Measurements from ENCODE around the gene SLC10A6.

SLC10A6 gene

DNA sequence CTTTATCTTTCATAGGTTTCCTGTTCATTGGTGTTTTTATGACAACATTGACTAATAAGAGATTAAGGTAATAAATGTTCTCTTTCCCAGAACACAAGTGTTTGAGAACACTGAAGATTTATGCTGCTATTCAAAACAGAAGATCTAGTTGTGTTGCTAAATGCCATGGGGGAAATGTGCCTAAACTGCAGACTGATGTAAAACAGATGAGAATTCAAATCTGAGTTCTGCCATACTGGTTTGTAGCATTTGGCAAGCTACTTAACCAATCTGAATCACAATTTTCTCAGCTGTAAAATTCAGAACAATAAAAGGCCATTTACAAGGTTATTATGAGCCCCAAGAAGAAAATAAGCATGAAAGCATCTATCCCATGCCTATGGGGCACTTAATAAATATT is 2.3 kb downstream of the SLC10A6 start:
- no peak for DNase-seq

DNA sequence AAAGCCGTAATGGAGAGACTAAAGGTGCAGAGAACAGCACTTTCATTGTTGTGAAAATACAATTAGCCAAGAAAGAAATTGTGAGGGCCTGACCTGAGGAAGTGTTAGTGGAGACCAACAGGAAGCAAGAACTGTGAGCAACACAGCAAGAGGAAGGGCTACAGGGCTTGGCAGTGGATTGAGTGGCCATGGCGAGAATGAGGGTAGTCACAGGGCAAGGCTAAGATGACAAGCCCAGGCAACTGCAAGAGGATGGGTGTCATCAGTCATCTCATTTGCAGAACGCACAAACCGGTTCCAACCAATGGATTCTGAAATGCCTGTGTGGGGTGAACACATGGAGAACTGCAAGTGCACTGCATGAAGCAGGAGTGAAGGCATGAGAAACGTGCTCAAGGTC is 3.6 kb downstream of the SLC10A6 start:
- DNase-seq = no peak

DNA sequence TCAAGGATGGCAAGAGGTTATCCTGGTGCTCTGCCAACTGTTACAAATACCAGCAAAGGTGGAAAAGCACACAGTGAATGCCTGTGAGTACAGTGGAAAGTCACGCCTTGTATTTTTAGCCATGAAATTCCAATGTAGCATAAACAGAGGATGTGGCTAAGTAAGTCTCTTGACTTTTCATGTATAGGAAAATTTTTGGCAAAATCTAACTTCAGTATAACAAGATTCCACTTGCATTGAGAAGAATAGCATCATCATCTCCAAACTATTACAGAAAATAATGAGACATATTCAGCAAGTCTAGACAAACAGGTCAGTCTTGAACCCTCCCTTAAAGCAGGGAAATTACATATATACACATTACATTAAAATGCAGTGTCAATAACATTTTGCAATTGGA is 7.9 kb downstream of the SLC10A6 start:
- no peak for DNase-seq

DNA sequence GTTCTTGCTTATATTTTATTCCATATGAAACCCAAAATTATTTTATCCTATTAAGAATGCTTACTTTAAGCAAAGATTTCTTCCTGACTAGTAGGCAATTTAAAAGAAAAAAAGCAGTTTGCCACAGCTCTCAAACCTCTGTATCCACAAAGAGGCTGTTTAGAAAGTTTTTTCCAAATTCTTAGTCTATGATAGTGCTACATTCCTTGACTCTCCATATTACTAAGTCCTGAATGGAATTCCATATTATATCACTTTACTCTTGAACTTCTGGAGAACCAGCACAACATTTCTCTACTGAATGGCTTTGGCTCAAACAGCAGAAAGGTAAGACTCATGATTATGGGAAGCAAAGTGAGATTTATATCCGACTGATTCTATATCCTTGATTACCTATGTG is 8.3 kb downstream of the SLC10A6 start:
- DNase-seq = no peak

DNA sequence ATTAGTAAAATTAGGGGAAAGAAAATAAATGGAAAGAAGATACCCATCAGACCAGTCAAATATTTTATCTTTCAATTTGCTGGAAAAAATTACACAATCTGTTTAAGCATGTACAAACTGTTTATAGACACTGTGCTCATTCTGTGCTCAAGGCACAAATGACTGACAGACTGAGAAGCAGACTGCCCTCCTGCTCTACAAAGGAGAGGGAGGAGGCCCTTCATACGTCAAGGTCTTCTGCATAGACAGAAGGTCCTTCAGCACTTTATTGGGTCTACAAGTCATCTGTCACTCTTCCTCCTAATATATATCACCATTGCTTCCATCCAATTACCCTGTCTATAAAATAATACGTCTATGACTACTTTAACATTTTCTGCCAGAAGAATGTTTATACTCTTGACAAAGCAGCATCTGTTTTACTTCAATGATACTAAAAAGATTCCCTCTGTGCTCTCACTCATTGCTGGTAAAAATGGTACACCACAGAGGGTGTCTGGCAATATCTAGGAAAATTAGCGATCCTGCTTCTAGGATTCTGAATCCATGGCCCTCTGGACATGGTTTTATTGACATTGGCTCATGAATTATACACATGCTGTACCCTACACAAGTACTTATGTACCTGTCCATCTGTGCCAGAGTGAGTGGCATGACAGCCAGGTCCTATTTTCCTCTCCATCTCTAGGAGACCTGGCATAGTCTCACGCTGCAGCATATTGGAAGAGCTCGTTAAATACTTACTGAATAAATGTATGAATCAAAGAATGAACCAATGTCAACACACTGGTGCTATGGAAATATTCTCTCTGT is 11.3 kb downstream of the SLC10A6 start:
- no peak for DNase-seq

DNA sequence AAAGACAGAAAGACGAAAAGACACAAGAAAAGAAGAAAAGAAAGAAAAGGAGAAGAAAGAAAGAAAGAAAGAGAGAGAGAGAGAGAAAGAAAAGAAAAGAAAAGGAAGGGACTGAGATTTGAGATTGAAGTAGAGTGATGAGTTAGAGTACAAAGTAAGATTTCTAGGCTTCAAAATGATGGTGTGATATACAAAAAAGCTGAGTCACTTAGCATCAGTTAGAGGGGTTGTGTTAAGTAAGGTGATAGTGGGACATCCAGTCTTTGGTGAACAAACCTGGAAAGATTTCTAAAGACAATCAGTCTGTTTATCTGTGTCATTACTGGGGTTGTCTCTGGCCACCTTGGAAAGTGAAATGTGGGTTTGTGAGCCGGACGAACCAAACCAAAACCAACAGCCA is 13.5 kb downstream of the SLC10A6 start:
- DNase-seq = no peak

DNA sequence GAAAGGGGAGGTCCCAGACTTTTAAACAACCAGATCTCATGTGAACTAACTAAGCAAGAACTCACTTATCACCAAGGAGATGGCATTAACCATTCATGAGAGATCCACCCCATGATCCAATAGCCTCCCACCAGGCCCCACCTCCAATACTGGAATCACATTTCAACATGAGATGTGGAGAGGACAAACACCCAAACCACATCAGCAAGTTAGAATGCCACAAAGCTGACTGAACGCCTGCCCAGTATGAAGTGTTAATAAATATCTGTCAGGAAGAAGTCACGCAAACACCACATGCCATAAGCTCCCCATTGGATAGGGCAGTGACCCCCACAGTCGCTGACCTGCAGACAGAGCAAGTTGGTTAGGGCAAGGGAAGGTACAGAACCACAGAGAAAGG is 14.3 kb downstream of the SLC10A6 start:
- no peak for DNase-seq

DNA sequence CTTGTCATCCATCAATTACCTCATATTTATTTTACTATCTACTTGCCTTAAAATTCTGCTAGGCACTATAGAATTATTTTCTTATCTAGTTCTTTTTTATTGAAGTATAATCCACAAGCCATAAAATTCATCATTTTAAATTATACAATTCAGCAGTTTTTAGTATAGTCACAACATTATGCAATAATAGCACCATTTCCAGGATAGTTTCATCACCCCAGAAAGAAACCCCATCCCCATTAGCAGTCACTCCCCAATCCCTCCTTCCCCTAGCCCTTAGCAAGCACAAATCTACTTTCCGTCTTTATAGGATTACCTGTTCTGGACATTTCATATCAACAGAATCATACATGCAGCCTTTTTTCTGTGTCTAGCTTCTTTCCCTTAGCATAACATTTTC is 15.6 kb downstream of the SLC10A6 start:
- no peak for DNase-seq

DNA sequence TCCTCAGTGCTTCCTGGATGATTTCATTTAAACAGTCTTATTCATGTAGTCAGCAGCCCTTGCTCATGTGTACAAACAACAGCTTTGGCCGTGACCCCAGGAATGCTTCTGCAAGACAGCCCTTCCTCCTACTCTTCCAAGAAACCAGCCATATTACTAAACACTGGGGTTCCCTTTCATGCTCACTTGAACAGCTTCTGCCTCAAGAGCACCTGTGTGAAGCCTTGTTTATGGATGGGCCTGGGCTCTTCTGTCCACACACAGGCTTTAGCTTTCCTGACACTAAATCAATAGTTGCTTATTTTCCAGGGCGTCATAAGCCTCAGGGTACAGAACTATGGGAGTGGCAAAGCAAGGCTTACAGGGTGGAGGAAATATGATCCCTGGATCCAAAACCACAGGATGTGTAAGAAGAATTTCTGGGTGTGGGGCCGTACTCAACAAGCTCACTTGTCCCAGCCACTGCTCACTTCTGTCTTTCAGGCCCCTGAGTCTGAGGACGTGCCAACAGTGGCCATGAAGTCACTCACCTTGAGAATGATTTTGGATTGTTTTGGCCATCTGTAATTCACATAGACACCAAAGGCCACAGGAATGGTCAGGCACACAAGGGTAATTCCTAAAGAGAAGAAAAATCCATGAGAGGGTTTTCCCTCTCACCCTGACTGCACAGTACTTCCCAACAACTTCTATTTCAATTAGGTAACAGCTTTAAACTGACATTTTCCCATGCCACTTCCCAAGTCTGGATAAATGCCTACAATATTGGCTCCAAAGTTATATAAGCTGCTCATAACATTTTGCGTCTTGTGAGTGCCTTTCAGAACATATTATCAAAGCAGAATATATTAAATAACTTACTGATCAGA is 17.7 kb downstream of the SLC10A6 start:
- DNase-seq = peak; percentile 47

DNA sequence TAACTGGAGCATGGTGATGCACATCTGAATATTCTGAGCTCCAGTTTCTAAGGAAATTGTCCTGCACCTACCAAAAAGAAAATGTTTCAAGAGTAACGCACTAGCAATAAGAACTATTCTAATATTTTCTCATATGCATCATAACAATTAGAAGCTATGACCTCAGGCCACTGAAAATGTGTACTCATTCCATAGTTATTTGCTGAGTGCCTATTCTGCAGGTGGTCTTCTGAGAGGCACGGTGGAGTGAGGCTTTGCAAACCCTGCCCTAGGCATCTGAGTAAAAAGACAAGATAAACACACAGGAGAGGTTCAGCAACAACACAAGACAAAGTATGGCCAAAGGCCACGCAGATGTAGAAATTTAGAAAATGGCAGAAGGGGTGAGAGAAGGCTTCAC is 23.7 kb downstream of the SLC10A6 start:
- no peak for DNase-seq

DNA sequence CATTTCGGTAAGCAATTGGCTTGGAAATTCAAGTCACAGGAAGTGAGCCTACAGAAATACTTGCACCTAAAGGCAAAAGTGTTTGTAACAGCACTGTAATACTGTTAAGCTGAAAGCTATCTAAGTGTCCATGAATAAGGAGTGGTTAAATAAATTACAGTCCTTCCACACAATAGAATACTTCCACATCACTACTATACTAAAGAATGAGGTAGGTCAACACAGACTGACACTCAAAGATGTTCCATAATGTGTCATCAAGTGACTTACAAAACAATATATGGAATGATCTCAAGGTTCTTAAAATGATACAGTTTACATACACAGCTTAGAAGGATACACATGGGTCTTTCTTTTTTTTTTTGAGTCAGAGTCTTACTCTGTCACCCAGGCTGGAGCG is 27.0 kb downstream of the SLC10A6 start:
- DNase-seq = no peak

DNA sequence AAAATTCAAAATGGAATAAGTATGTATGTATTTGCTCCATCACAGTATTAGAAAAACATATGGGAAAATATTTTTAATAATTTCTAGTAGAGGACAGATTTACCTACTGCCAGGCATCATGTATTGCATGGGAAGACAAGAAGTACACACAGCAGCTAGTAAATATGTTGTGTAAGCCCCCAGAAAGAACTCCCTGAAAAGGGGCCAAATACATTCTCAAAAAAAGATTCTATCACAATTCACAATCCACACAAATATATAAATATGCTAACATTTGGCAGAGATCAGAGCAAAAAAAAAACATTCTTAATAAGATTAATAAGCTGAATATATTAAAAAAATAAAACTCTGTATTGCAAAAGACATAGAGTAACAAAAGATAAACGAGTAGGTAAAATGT is 28.0 kb downstream of the SLC10A6 start:
- DNase-seq = no peak

DNA sequence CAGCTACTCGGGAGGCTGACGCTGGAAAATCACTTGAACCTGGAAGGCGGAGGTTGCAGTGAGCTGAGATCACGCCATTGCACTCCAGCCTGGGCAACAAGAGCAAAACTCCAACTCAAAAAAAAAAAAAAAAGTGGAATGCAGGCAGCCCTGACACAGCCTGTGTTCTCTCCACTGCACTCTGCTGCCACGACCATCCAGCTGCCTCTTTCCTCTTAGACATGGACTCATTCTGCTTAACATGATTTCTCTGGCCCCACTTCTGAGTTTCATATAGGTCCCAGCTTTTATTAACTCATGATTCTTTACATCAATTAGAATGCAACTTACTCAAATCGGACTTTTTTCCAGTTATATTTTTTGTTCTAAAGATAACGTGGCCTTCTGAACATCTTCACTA is 29.6 kb downstream of the SLC10A6 start:
- DNase-seq = no peak

DNA sequence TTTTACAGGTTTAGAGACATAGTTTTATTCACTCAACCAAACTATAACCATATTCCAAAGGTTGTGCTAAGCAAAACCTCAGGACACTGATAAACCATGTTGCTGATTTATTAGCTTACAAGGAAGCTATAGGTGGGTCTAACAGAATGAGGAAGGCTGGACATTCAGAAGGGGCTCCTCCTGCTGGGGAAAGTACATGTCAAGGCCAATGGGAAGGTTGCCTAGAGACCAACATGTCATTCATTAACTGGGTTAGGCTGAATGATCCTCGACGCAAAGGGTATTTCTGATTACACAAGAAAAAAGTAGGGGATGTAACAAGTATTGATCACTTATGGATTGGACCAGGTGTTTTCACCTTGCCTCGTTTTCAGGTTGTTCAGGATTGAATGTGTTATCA is 30.3 kb downstream of the SLC10A6 start:
- peak; percentile 4 for DNase-seq

DNA sequence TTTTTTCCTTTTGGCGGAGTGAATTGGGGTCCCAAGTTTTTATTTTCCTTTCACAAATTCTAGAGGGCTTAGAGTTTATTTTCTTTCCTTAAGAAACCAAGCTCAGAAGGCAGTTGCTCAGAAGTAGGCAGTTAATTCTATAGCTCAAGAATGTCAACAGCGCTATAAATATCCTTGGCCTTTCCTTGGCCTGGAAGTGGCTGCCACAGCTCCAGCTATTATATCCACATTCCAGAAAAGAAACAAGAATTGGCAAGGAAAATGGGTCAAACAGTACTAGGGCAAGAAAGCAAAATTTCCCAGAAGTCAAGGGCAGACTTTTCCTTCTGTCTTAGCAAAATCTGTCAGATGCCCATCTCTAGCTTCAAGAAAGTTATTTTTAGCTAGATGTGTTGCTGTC is 31.0 kb downstream of the SLC10A6 start:
- DNase-seq = no peak

DNA sequence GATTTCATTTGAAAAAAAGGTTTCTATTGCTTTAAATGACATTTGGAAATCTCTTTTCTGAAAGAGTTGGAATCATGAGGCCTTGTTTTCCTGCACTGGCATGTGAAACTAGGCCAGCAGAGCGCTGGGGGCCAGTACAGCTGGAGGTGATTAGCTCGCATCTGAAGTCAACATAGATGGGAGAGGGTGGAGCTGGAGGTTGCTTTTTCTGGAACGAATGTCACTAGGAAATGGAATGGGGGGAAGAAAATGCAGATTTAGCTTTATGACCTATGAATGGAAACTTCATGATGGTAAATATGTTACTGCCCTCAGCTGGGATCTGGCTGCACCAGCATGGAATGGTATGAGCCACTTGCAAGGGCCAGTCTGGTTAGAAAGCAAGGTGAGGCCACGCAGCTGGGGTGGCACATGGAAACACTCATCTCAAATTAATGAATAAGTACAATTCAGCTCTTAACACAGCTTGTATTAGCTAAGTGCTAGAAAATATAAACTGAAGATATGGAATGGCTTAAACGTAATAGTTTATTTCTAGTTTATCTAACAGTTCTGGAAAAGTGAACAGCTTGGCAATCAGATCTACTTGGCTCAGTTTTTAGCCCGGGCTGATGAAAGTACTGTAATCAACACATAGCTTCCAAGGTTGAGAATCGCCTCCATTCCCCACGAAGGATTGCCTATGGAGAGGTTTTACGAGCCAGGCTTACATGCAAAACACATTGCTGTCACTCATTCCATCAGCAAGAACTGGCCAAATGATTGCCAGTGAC is 32.5 kb downstream of the SLC10A6 start:
- DNase-seq = no peak

DNA sequence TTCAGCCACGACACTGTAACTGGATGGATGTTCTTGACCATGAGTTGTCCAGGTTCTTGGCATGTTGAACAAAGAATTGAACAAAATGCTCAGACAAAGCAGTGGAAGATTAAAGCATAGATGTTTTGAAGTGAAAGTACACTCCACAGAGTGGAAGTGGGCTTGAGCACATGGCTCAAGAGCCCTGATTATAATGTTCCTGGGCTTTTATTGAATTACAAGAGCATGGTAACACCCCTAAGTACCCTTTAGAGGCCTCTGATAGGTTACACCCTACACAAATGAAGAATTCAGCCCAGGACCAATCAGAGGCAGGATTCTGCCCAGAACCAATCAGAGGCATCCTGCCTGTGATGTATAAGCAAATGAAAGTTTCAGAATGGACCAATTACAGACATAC is 33.5 kb downstream of the SLC10A6 start:
- no peak for DNase-seq

DNA sequence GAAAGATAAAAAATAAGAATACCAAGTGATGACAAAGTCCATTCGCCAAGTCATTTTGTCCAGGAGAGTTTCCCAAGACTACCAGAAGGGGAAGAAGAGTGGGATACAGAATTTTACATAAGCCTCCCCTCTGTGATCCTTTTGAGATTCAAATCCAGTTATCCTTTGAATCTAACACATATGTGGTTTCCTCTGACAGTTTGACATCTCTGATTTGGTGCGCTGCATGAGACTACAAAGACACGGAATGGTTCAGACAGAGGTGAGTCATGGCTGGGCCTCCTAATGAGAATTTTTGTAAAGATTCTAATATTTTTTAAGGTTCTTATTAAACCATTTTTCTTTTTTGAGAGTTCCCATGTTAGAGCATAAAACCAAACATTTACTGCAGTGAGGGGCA is 38.3 kb downstream of the SLC10A6 start:
- no peak for DNase-seq

DNA sequence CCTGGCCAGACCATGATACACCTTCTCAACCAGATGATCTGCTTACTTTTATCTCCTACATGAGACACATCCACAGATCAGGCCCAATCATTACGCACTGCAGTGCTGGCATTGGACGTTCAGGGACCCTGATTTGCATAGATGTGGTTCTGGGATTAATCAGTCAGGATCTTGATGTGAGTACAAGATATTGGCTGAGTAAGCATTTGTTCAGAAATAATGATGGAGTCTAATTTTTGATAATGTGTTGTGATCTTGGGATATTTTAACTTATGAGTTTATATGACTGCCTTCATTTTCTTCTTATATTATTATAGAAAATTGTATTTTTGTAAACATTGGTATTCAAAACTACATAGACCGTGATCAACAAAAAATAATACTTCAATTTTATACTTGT is 39.4 kb downstream of the SLC10A6 start:
- no peak for DNase-seq

DNA sequence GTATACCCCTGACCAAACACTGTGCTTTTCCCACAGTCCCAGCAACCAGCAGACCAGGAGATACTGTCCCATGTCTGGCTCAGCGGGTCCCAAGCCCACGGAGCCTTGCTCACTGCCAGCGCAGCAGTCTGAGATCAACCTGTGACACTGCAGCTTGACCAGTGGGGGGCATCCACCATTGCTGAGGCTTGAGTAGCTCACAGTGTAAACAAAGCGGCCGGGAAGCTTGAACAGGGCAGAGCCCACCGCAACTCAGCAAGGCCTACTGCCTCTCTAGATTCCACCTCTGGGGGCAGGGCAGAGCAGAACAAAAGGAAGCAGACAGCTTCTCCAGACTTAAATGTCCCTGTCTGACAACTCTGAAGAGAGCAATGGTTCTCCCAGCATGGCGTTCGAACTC is 58.1 kb downstream of the SLC10A6 start:
- no peak for DNase-seq

DNA sequence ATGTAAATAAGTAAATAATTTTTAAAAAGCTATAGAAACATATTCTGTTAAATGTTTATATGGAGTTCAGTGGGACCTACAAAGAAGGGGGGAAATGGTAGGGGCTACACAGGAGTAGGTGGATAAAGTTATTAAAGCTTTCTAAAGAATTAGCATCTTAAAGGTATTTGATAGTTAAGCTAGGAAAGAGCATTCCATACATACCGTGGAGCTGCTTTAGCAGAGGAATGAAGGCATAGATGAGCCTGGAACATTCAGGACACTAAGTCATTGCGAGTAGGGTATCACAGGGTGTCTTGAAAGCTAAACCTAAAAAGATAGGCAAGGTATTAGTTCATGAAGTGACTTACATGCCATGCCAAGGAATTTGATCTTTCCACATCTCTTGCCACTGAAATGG is 60.4 kb downstream of the SLC10A6 start:
- no peak for DNase-seq

DNA sequence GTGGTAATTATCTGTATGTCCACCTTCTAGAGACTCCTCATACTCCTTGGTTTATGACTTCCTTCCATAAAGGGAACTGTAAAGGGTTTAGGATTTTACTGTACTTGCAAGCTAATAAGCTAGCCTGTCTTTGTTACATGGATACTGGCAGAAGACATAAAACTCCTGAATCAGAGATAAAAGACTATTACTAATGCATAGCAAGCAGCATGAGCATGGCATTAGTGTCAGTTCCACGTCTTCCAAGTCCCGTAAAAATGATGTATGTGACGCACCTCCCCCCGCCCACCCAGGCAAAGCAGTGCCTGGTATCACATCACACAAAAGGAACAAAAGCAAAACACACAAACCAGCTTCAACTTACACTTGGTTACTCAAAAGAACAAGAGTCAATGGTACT is 71.0 kb downstream of the SLC10A6 start:
- DNase-seq = no peak

DNA sequence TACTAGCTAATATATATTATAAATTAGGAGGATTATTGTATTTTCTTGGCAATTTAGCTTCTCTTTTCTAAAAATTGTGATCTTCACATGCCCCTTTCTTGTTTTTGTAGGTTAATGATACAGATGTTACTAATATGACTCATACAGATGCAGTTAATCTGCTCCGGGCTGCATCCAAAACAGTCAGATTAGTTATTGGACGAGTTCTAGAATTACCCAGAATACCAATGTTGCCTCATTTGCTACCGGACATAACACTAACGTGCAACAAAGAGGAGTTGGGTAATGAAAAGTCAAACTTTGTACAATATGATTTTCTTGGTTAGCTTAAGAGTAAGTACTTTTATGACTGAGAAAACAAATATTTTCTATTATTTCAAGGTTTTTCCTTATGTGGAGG is 74.1 kb downstream of the SLC10A6 start:
- no peak for DNase-seq
